ENCODE measurements around the gene ATP23. TPM values are rescaled to one million over a fixed set of nuclear protein-coding genes. Genes with fewer than 3 reads are reported as not detected.

ATP23 gene
- total and polyA plus RNA-seq, 10 of the 15 experiments (the other 5 are each of a cell fraction or from before 2014, with no cell fraction given): 1.6 to 28.1 (median 15.1) TPM

- TF ChIP-seq NFYA (IDR thresholded peaks at IDR 0.05; ENCODE audit: borderline replicate concordance, low read depth, low read length): no peak
- TF ChIP-seq LARP7 (IDR thresholded peaks at IDR 0.05): no peak
- no peak for TF ChIP-seq SMAD1 (IDR thresholded peaks at IDR 0.05; ENCODE audit: low read depth, partially characterized antibody)
- no peaks in the 10 kb centered on the region for H3K9me3 ChIP-seq (replicated peaks; ENCODE audit: control insufficient read depth, insufficient read depth, low read length)
- ChIA-PET POLR2A (no interaction called here), SMC1A (ENCODE audit: uncharacterized antibody, unreplicated experiment) (no interaction called here), CTCF (interaction anchor here (0.9 to 1.7 kb wide), 2 partner anchors 161 to 185 kb away, joined by 3 to 4 read pairs; no protein-coding TSS in a partner anchor), RAD21 (ENCODE audit: unreplicated experiment) (interaction anchor here (0.6 kb wide), 1 partner anchor 262 kb away, joined by 3 read pairs; no protein-coding TSS in a partner anchor)
- FAIRE-seq: no peak
- in situ Hi-C loops (cut with MboI) (no loop called here), intact Hi-C loops (cut with micrococcal nuclease; ENCODE audit: unreplicated experiment) (no loop called here)
- no peaks in the 10 kb centered on the region for H3K27me3 ChIP-seq (replicated peaks in 1 of 2; ENCODE audit: control insufficient read depth in 2 of 2, insufficient read depth in 2 of 2, low read length in 1 of 2)
- no peak for ATAC-seq
- H2AFZ ChIP-seq (ENCODE audit: control insufficient read depth, low read depth, low read length): no peak overlapping the region
- no peak for DNase-seq (ENCODE audit: low read depth, low spot score)
- 95% methylated on average over 4 of the region's 4 CpGs for WGBS (ENCODE audit: insufficient coverage, insufficient replicate concordance, low lambda C conversion rate, missing lambda C conversion rate)
- BruUV-seq (replicated peaks): no TSS peak
- H3K4me3 ChIP-seq: no peak overlapping the region
- no peak overlapping the region for H3K27ac ChIP-seq (ENCODE audit: control insufficient read depth, insufficient read depth)
- H3K4me2 ChIP-seq (ENCODE audit: control insufficient read depth, insufficient read depth): no peak overlapping the region
- H3K4me1 ChIP-seq (ENCODE audit: control insufficient read depth, insufficient read depth, low read length): peaks cover 7% of the 10 kb centered on the region; the same call in 1 of the 2 replicates
- no peaks in the 10 kb centered on the region for H4K20me1 ChIP-seq (ENCODE audit: control insufficient read depth, insufficient read depth)
- H3K9ac ChIP-seq (ENCODE audit: control insufficient read depth, insufficient read depth, low read length): no peak overlapping the region
- H3K79me2 ChIP-seq (ENCODE audit: control insufficient read depth, insufficient read depth, low read length): peaks cover 6% of the 10 kb centered on the region
- no peaks in the 10 kb centered on the region for H3K36me3 ChIP-seq (ENCODE audit: control insufficient read depth in 2 of 2, insufficient read depth in 2 of 2, low read length in 1 of 2)
Measured at GRCh38 chr12:57944313-57945023, 3.1 kb downstream of the ATP23 start.

- Histone ChIP-seq H3K27ac (ENCODE audit: control insufficient read depth, insufficient read depth) (no peak overlapping the region), H3K4me3 (no peak overlapping the region), H3K9ac (ENCODE audit: control insufficient read depth, insufficient read depth, low read length) (no peak overlapping the region), H3K4me2 (ENCODE audit: control insufficient read depth, insufficient read depth) (no peak overlapping the region), H3K79me2 (ENCODE audit: control insufficient read depth, insufficient read depth, low read length) (no peaks in the 10 kb centered on the region), H3K4me1 (ENCODE audit: control insufficient read depth, insufficient read depth, low read length) (no peaks in the 10 kb centered on the region), H3K9me3 (replicated peaks; ENCODE audit: control insufficient read depth, insufficient read depth, low read length) (no peaks in the 10 kb centered on the region), H3K36me3 (ENCODE audit: control insufficient read depth in 2 of 2, insufficient read depth in 2 of 2, low read length in 1 of 2) (no peaks in the 10 kb centered on the region; a peak in 1 of 4 replicates), H2AFZ (ENCODE audit: control insufficient read depth, low read depth, low read length) (no peak overlapping the region), H4K20me1 (ENCODE audit: control insufficient read depth, insufficient read depth) (no peaks in the 10 kb centered on the region), H3K27me3 (replicated peaks in 1 of 2; ENCODE audit: control insufficient read depth in 2 of 2, insufficient read depth in 2 of 2, low read length in 1 of 2) (no peaks in the 10 kb centered on the region)
- RAD21 ChIA-PET (ENCODE audit: unreplicated experiment): interaction anchor here (0.9 to 1.3 kb wide), 2 partner anchors 12 to 54 kb away, joined by 3 read pairs; partner anchors contain the start of gene ATP23
- BruUV-seq (replicated peaks): no TSS peak
- DNase-seq (ENCODE audit: low read depth, low spot score) (no peak), FAIRE-seq (no peak), ATAC-seq (no peak)
- CTCF ChIA-PET: no interaction called here
- intact Hi-C loops (cut with micrococcal nuclease; ENCODE audit: unreplicated experiment) (no loop called here), in situ Hi-C loops (cut with MboI) (no loop called here)
- WGBS (ENCODE audit: insufficient coverage, insufficient replicate concordance, low lambda C conversion rate, missing lambda C conversion rate): 70% methylated on average over 2 of the region's 2 CpGs
- SMC1A ChIA-PET (ENCODE audit: uncharacterized antibody, unreplicated experiment): interaction anchor here (1.3 to 2.0 kb wide), 2 partner anchors 10 to 13 kb away, joined by 3 to 6 read pairs; no protein-coding TSS in a partner anchor
- POLR2A ChIA-PET: no interaction called here
- TF ChIP-seq TCF3 (IDR thresholded peaks at IDR 0.05; ENCODE audit: borderline replicate concordance, insufficient read depth, low read depth, low read length): no peak
- no peak for TF ChIP-seq SIX5 (IDR thresholded peaks at IDR 0.05; ENCODE audit: low read depth, low read length, severe bottlenecking)
- no peak for TF ChIP-seq ZBTB11 (CRISPR knock-in tag; IDR thresholded peaks at IDR 0.05)
- TF ChIP-seq CBX3 (IDR thresholded peaks at IDR 0.05; ENCODE audit: borderline replicate concordance, low read depth): no peak
- TF ChIP-seq CREB1 (IDR thresholded peaks at IDR 0.05; ENCODE audit: low read depth): no peak
- TF ChIP-seq PAX8 (IDR thresholded peaks at IDR 0.05): no peak
- no peak for TF ChIP-seq JUND (IDR thresholded peaks at IDR 0.05; ENCODE audit: low read depth, low read length)
- TF ChIP-seq SIN3A (IDR thresholded peaks at IDR 0.05; ENCODE audit: low read depth, low read length): no peak
- no peak for TF ChIP-seq ASH2L (IDR thresholded peaks at IDR 0.05; ENCODE audit: borderline replicate concordance, low read depth)
- no peak for TF ChIP-seq NR2C1 (IDR thresholded peaks at IDR 0.05)
- TF ChIP-seq MEF2A (IDR thresholded peaks at IDR 0.05; ENCODE audit: insufficient read depth, low read depth, low read length): no peak
- no peak for TF ChIP-seq CEBPB (IDR thresholded peaks at IDR 0.05; ENCODE audit: borderline replicate concordance in 1 of 2, low read depth in 2 of 2, low read length in 2 of 2)
Measured at GRCh38 chr12:57952766-57953165, 11.4 kb downstream of the ATP23 start.
